HuH-7.5 (cell line): ENCODE measurements around the gene CTSS.
A peak's percentile ranks its signal among the peaks of the same experiment; 100 is the strongest.

ENCODE experiments used
- DNase-seq: peaks from one replicate; pipeline ENCODE4 v3.0.0; 2011; ENCODE audit warnings: low spot score

CTSS gene

DNA sequence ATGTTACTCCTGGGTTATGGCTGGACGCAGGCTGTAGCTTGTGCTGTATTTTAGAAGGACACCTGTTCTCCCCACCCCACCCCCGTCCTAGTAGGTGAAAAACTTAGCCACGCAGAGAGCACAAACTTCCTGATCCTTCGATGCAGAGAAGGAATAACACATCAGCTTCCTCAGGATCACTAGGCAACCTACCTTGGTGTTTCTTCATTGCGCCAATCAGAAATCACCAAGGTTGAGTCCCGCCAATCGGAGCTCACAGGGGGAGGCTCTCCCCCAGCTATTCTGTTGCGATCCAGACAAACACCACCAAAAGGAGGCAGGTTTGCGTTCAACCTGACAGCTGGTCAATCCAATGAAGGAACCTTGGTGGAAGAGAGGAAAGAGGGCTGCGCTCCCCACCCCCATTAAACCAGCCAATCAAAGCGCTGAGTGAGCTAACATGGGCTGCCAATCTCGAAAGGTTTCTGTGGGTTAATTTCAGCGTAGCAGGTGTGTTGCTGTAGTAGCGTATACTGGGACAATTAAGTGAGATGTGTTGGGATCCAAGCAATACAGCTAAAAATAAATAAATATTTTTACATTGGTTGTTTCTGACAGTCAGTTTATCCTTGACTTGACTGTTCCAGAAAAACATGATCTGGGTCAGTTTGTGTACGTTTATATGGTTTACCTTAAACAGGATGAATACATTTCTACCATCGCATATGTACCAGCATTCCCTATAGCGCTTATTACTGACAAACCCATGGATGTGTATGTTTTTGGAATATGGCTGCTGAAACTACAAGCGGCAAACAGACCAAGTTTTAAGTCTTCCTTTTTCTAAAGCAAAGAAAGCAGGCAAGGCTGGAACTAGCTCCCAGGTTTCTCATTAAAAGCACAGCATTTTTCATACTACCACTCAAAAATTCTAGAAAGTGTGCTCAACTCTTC is 68.3 kb downstream of the CTSS start, which contains the start of gene GOLPH3L:
Gene GOLPH3L, minus strand, starts transcription at position 160 of the 933 bp plus-strand sequence. CDS start 2,316 bp downstream, outside the sequence.
- peak; percentile 70 for DNase-seq

GRCh38 chr1:150696590-150696989 is 69.0 kb downstream of the CTSS start:
- DNase-seq: no peak

DNA sequence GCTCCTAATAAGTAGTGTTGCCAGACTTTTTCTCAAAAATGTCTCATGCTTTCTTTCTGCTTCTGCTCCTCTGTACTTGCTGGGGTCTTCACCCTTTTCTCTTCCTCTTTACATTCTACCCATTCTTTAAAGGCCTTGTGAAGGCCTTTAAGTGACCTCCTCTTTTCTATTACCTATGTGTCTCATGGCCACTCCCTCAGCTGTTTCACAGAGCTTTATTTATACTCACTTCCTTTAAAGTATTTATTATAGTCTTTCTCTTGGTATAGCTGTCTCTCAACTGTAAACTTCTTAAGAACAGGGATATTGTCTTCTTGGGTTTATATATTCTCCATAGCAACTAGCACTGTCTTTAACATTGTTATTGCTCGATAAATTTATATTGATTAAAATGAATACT is 69.4 kb downstream of the CTSS start:
- no peak for DNase-seq

DNA sequence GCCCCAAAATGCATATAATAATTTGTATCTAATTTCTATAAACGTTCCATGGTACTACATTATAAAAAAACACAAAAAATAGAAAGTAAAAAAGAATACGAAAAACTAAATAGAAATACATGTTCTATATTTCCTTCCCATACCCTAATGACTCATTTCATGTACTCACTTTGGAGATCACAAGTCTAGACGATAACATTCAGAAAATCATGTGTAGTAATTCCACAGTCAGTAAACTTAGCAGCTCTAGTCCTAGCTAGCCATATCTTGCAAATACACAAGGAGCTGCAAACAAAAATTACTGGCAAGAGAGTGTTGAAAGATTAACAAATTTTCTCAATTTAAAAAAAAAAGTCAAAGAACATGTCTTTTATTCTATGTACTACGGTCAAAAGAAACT is 70.0 kb downstream of the CTSS start:
- no peak for DNase-seq

DNA sequence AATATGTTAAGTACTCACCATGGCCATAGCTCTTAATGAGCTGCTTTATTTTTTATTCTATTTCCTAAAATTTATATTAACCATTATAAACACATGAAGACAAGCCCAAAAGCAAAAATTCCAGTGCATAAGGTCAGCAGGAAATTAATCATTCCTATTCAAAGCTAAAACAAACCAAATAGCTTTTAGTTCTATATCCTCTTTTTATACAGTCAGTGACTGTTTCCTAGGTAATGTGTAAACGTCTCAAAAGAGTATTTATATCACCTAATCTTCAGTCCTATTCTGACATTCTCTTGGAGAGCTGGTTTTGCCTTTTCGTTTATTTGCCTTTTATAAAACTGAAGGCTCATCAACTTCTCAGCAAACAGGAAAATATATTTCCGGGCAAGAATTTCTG is 72.9 kb downstream of the CTSS start:
- no peak for DNase-seq

DNA sequence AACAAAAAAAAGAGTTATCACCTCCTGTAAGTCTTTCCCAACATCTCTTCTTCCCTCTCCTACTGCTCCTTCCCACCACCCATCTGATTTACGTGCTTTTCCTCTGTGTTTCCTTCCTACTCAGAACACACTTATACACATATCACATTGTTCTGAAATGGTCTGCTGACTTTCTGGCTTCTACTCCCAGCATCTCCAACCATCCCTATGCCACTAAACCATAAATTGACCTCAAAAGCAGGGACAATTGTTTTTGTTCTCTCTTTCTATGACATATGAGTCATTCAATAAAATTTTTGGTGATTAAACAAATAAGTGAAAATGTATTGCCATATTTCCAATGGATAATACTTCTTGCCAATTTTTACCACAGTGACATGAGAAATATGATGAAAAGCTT is 76.8 kb downstream of the CTSS start:
- DNase-seq: no peak

DNA sequence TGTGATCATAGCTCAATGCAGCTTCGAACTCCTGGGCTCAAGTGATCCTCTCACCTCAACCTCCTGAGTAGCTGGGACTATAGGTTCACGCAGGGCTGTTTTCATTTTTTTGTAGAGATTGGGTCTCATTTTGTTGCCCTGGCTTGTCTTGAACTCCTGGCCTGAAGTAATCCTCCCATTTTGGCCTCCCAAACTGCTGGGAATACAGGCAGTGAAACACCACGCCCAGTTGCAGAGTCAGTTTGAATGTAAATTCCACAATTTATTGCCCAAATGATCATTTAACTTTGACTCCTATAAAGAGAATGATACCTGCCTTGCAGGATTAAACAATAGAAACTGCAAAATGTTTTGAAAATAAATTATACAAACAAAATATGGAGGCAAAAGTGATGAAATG is 79.3 kb downstream of the CTSS start:
- no peak for DNase-seq

- DNase-seq: no peak
Observed at GRCh38 chr1:150683914-150684313, 81.7 kb downstream of the CTSS start.
